Esophagus squamous epithelium (tissue), 4 donors: ENCODE data around the gene CALM1.

Experiments
- CTCF ChIP-seq, 6 experiments: fragments of 450-650 bp in 4 of 6; fragments of 200-600 bp in 2 of 6; sonication (generic) in 2 of 6; IDR thresholded peaks; one replicate each; pipeline ENCODE4 v1.5.1; 2016 to 2019; ENCODE audit warnings: antibody characterized with exemption in 6 of 6, mild to moderate bottlenecking in 4 of 6, moderate library complexity in 4 of 6
- POLR2A ChIP-seq, 4 donors: fragments of 450-650 bp; IDR thresholded peaks; one replicate each; pipeline ENCODE4 v1.6.1; 2017; ENCODE audit warnings: antibody characterized with exemption in 4 of 4, mild to moderate bottlenecking in 4 of 4, moderate library complexity in 3 of 4

- TF ChIP-seq CTCF (IDR thresholded peaks at IDR 0.05), result no peak
- TF ChIP-seq POLR2A (IDR thresholded peaks at IDR 0.05), result no peak
These were observed 28.6 kb downstream of the CALM1 start for GRCh38 chr14:90425373-90425879.
